ENCODE results near the gene DYRK3. TPM values are rescaled to one million over a fixed set of nuclear protein-coding genes. Genes with fewer than 3 reads are reported as not detected.

Gene DYRK3
- total and polyA plus RNA-seq, 10 of the 15 experiments (the other 5 are each of a cell fraction or from before 2014, with no cell fraction given) = 1.6 to 12.9 (median 10.3) TPM

- FAIRE-seq (no peak), ATAC-seq (no peak), DNase-seq (ENCODE audit: low read depth, low spot score) (no peak)
- ChIA-PET POLR2A (interaction anchor here (0.5 to 18.5 kb wide), 5 partner anchors 8 to 48 kb away, joined by 3 to 334 read pairs (median 5); no protein-coding TSS in a partner anchor), CTCF (interaction anchor here (0.6 to 7.3 kb wide), 9 partner anchors 9 to 245 kb away, joined by 3 to 45 read pairs (median 8); no protein-coding TSS in a partner anchor), SMC1A (ENCODE audit: uncharacterized antibody, unreplicated experiment) (interaction anchor here (1.3 to 9.6 kb wide), 5 partner anchors 15 to 225 kb away, joined by 3 to 222 read pairs (median 14); no protein-coding TSS in a partner anchor), RAD21 (ENCODE audit: unreplicated experiment) (interaction anchor here (0.8 to 2.2 kb wide), 5 partner anchors 13 to 25 kb away, joined by 3 to 5 read pairs (median 4); no protein-coding TSS in a partner anchor)
- H2AFZ ChIP-seq (ENCODE audit: control insufficient read depth, low read depth, low read length) = no peak overlapping the region
- TSS peak; percentile 46 for BruUV-seq (replicated peaks)
- WGBS (ENCODE audit: insufficient coverage, insufficient replicate concordance, low lambda C conversion rate, missing lambda C conversion rate) = 61% methylated on average over 7 of the region's 7 CpGs
- peaks cover 2% of the 10 kb centered on the region; the same call in 1 of the 2 replicates for H4K20me1 ChIP-seq (ENCODE audit: control insufficient read depth, insufficient read depth)
- in situ Hi-C loops (cut with MboI) = no loop called here
- H3K79me2 ChIP-seq (ENCODE audit: control insufficient read depth, insufficient read depth, low read length) = peaks cover 63% of the 10 kb centered on the region
- no peaks in the 10 kb centered on the region; a peak in 1 of 4 replicates for H3K36me3 ChIP-seq (ENCODE audit: control insufficient read depth in 2 of 2, insufficient read depth in 2 of 2, low read length in 1 of 2)
- peak overlapping the region; percentile 91 for H3K4me3 ChIP-seq
- H3K9me3 ChIP-seq (replicated peaks; ENCODE audit: control insufficient read depth, insufficient read depth, low read length) = no peaks in the 10 kb centered on the region
- peak overlapping the region; percentile 86 for H3K27ac ChIP-seq (ENCODE audit: control insufficient read depth, insufficient read depth)
- peaks cover 16% of the 10 kb centered on the region for H3K4me1 ChIP-seq (ENCODE audit: control insufficient read depth, insufficient read depth, low read length)
- H3K4me2 ChIP-seq (ENCODE audit: control insufficient read depth, insufficient read depth) = peak overlapping the region; percentile 56
- H3K9ac ChIP-seq (ENCODE audit: control insufficient read depth, insufficient read depth, low read length) = peak overlapping the region; percentile 76
- intact Hi-C loops (cut with micrococcal nuclease; ENCODE audit: unreplicated experiment) = loop anchor here (2.0 kb wide), 1 partner anchor 15 kb away; no protein-coding TSS in a partner anchor
- no peaks in the 10 kb centered on the region for H3K27me3 ChIP-seq (replicated peaks in 1 of 2; ENCODE audit: control insufficient read depth in 2 of 2, insufficient read depth in 2 of 2, low read length in 1 of 2)
- no peak for TF ChIP-seq LARP7 (IDR thresholded peaks at IDR 0.05)
- TF ChIP-seq BMI1 (IDR thresholded peaks at IDR 0.05; ENCODE audit: borderline replicate concordance) = no peak
- no peak for TF ChIP-seq ELK1 (IDR thresholded peaks at IDR 0.05; ENCODE audit: low read depth, low read length)
- no peak for TF ChIP-seq CBFB (IDR thresholded peaks at IDR 0.05; ENCODE audit: low read depth)
- TF ChIP-seq BCLAF1 (IDR thresholded peaks at IDR 0.05) = no peak
- no peak for TF ChIP-seq RAD21 (IDR thresholded peaks at IDR 0.05; ENCODE audit: insufficient read depth, low read depth, low read length)
- no peak for TF ChIP-seq GABPA (IDR thresholded peaks at IDR 0.05; ENCODE audit: low read depth)
- no peak for TF ChIP-seq CTCF (IDR thresholded peaks at IDR 0.05 in 2 of 3, conservative IDR thresholded peaks at IDR 0.05 in 1 of 3; ENCODE audit: control insufficient read depth in 2 of 3, extremely low read depth in 1 of 3, insufficient read depth in 1 of 3, low read depth in 3 of 3, low read length in 3 of 3)
- no peak for TF ChIP-seq MAX (IDR thresholded peaks at IDR 0.05; ENCODE audit: low read depth, low read length)
- no peak for TF ChIP-seq SP1 (IDR thresholded peaks at IDR 0.05; ENCODE audit: low read depth, low read length)
- no peak for TF ChIP-seq MEF2A (IDR thresholded peaks at IDR 0.05; ENCODE audit: insufficient read depth, low read depth, low read length)
- TF ChIP-seq NFYB (IDR thresholded peaks at IDR 0.05; ENCODE audit: insufficient read depth, low read depth, low read length) = no peak
- no peak for TF ChIP-seq TCF3 (IDR thresholded peaks at IDR 0.05; ENCODE audit: borderline replicate concordance, insufficient read depth, low read depth, low read length)
- TF ChIP-seq SMAD5 (IDR thresholded peaks at IDR 0.05; ENCODE audit: low read depth) = no peak
- no peak for TF ChIP-seq USF2 (IDR thresholded peaks at IDR 0.05; ENCODE audit: borderline replicate concordance, low read depth, low read length)
- no peak for TF ChIP-seq POU2F2 (IDR thresholded peaks at IDR 0.05; ENCODE audit: borderline replicate concordance, low read depth, low read length)
Observed at GRCh38 chr1:206687251-206687914, 52.0 kb downstream of the DYRK3 start.
